K562 (cell line): ENCODE results near the gene MYO15B. TPM values are rescaled to one million over a fixed set of nuclear protein-coding genes. Genes with fewer than 3 reads are reported as not detected.

Source experiments
- ADNP ChIP-seq: fragments of 200-800 bp; sonication (Bioruptor generic); IDR thresholded peaks from 2 replicates; pipeline ENCODE4 v1.6.1; 2016; ENCODE audit warnings: missing genetic modification characterization, missing compliant biosample characterization
- CBFA2T3 ChIP-seq: fragments of 450-650 bp; IDR thresholded peaks from 2 replicates; pipeline ENCODE4 v1.6.1; 2017
- ETS1 ChIP-seq: conservative IDR thresholded peaks from 2 replicates; pipeline ENCODE4 v1.6.1; 2011; ENCODE audit warnings: low read depth, mild to moderate bottlenecking, low read length; ENCODE audit not compliant: control insufficient read depth
- FOSL1 ChIP-seq: fragments of 200-800 bp; sonication (Bioruptor generic); conservative IDR thresholded peaks from 2 replicates; pipeline ENCODE4 v1.6.1; 2016; ENCODE audit warnings: missing genetic modification characterization, missing compliant biosample characterization
- NR2C2 ChIP-seq, 2 experiments: fragments of 200-800 bp in 1 of 2; sonication (Bioruptor generic) in 1 of 2; sonication (generic) in 1 of 2; formaldehyde crosslinking in 1 of 2; IDR thresholded peaks; 2 replicates each; pipeline versions ENCODE4 v1.6.1 to v1.8.0; 2016 to 2022; ENCODE audit warnings: mild to moderate bottlenecking in 1 of 2, missing compliant biosample characterization in 1 of 2, missing genetic modification characterization in 1 of 2, missing genetic modification reagents in 1 of 2
- PRDM10 ChIP-seq: fragments of 450-650 bp; IDR thresholded peaks from 2 replicates; pipeline ENCODE4 v1.6.1; 2018; ENCODE audit not compliant: partially characterized antibody
- REST ChIP-seq, 2 experiments: fragments of 450-650 bp; formaldehyde crosslinking in 1 of 2; IDR thresholded peaks; 2 replicates each; pipeline versions ENCODE4 v1.4.0 to v1.6.1; 2014 to 2020; ENCODE audit warnings: mild to moderate bottlenecking in 2 of 2, borderline replicate concordance in 1 of 2, low read depth in 1 of 2
- TFAM ChIP-seq: fragments of 250-450 bp; sonication (Bioruptor Pico); conservative IDR thresholded peaks from 2 replicates; pipeline ENCODE4 v1.5.0; 2021; ENCODE audit warnings: mild to moderate bottlenecking, moderate library complexity
- VEZF1 ChIP-seq: fragments of 200-800 bp; sonication (Bioruptor generic); IDR thresholded peaks from 2 replicates; pipeline ENCODE4 v1.6.1; 2017; ENCODE audit warnings: missing genetic modification characterization, missing compliant biosample characterization
- ZNF584 ChIP-seq: fragments of 200-800 bp; sonication (Bioruptor generic); IDR thresholded peaks from 2 replicates; pipeline ENCODE4 v1.6.1; 2016; ENCODE audit warnings: low read depth, mild to moderate bottlenecking, missing genetic modification characterization, missing compliant biosample characterization
- polyA plus RNA-seq, 8 experiments: library from polyadenylated mRNA; depleted of rRNA in 4 of 8; stranded (reverse) in 5 of 8; unstranded in 3 of 8; fragments of >200 nt; fragmentation: Nextera tagmentation in 2 of 8; fragmentation: Illumina TruSeq in 1 of 8; extraction: Ambion mirVana in 2 of 8; extraction: Trizol in 1 of 8; gene quantifications; 2 replicates each; pipeline versions ENCODE4 v1.2.1 to v1.2.3, GENCODE V29; 2011 to 2014; ENCODE audit warnings: inconsistent platforms in 1 of 8, missing spikeins in 1 of 8
- total RNA-seq, 7 experiments: library from RNA; depleted of rRNA in 6 of 7; stranded (reverse); fragments of >200 nt in 6 of 7; fragmentation: Illumina TruSeq in 2 of 7; extraction: Trizol in 2 of 7; gene quantifications; 2 replicates each; pipeline versions ENCODE4 v1.2.1 to v1.2.3, GENCODE V29; 2011 to 2021; ENCODE audit warnings: low replicate concordance in 1 of 7

The MYO15B gene
- total and polyA plus RNA-seq, 9 of the 15 experiments (the other 6 are each of a cell fraction or from before 2014, with no cell fraction given), result 0.05 to 3.1 (median 0.83) TPM; not detected in 2

GRCh38 chr17:75557075-75557851, 30.3 kb upstream of the MYO15B start (continued):
- no peak for TF ChIP-seq REST (IDR thresholded peaks at IDR 0.05; ENCODE audit: borderline replicate concordance)
- TF ChIP-seq REST (CRISPR knock-in tag; IDR thresholded peaks at IDR 0.05; ENCODE audit: low read depth), result no peak
- peak; percentile 43; the same call in 1 of the 2 replicates for TF ChIP-seq VEZF1 (CRISPR knock-in tag)
- TF ChIP-seq NR2C2 (CRISPR knock-in tag; IDR thresholded peaks at IDR 0.05), result no peak
- peak; percentile 65 for TF ChIP-seq NR2C2 (tag; IDR thresholded peaks at IDR 0.05)
- no peak for TF ChIP-seq ETS1
- peak; percentile 31 for TF ChIP-seq PRDM10
- TF ChIP-seq ADNP (tag), result peak; percentile 49
- peak; percentile 80 for TF ChIP-seq ZNF584 (CRISPR knock-in tag)
- TF ChIP-seq TFAM, result no peak
- 0 out of 2 replicates have a peak, but pooled peaks have one; percentile 7 for TF ChIP-seq CBFA2T3
- peak; percentile 92 for TF ChIP-seq FOSL1 (tag)
